22Rv1 (cell line): Measurements from ENCODE around the gene PPP1R13B.

Experiments
- H3K27ac ChIP-seq: fragments of 450-650 bp; 2 replicates; pipeline ENCODE4 v1.5.1; 2017
- ZFX ChIP-seq: fragments of 450-650 bp; IDR thresholded peaks from 2 replicates; pipeline ENCODE4 v1.6.1; 2017; ENCODE audit warnings: antibody characterized with exemption, borderline replicate concordance
- TF ChIP-seq, protein P1 (sequence below): fragments of 450-650 bp; IDR thresholded peaks from 2 replicates; pipeline ENCODE4 v1.5.1; 2017; ENCODE audit warnings: mild to moderate bottlenecking

PPP1R13B gene

DNA sequence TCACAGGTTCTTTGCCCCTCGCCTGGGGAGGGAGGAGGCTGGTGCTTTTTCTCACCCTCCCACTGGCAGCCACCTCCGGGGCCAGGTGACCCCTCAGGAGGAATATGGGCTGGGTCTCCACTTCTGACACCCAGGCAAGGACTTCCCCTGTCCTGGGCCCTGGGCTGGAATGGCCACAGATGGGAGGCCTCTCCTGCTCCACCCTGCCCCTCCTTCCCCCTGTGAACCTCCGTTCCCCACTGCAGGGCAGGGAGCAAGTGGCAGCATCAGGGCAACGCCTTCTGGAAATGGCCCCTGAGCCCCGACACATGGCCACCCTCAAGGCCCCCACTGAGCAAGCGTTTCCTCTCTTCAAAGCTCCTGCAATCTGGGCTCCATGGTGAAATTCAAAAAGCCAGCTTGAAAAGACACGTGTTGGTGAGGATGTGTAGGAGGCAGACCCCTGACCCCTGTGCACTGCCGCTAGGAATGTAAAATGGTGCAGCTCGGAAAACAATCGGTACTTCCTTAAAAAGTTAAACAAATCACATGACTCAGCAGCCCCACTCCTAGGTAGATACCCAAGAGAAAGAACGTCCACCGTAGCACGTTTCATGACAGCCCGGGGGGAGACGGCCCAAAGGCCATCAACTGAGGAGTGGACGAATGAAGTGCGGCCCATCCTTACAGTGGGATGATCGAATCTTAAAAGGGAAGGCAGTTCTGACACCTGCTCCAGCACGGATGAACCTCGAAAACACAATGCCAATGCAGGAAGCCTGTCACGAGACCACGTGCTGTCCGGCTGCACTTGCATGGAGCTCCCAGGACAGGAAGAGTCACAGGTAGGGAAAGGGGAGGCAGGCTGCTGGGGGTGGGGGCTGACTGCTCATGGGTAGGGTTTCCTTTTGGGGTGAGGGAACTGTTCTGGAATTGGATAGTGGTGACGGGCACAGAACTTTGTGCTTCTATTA, 143.7 kb downstream of the PPP1R13B start:
- TF ChIP-seq, protein P1, sequence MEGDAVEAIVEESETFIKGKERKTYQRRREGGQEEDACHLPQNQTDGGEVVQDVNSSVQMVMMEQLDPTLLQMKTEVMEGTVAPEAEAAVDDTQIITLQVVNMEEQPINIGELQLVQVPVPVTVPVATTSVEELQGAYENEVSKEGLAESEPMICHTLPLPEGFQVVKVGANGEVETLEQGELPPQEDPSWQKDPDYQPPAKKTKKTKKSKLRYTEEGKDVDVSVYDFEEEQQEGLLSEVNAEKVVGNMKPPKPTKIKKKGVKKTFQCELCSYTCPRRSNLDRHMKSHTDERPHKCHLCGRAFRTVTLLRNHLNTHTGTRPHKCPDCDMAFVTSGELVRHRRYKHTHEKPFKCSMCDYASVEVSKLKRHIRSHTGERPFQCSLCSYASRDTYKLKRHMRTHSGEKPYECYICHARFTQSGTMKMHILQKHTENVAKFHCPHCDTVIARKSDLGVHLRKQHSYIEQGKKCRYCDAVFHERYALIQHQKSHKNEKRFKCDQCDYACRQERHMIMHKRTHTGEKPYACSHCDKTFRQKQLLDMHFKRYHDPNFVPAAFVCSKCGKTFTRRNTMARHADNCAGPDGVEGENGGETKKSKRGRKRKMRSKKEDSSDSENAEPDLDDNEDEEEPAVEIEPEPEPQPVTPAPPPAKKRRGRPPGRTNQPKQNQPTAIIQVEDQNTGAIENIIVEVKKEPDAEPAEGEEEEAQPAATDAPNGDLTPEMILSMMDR: no peak
- TF ChIP-seq ZFX: no peak
- H3K27ac ChIP-seq: no peak overlapping the region

DNA sequence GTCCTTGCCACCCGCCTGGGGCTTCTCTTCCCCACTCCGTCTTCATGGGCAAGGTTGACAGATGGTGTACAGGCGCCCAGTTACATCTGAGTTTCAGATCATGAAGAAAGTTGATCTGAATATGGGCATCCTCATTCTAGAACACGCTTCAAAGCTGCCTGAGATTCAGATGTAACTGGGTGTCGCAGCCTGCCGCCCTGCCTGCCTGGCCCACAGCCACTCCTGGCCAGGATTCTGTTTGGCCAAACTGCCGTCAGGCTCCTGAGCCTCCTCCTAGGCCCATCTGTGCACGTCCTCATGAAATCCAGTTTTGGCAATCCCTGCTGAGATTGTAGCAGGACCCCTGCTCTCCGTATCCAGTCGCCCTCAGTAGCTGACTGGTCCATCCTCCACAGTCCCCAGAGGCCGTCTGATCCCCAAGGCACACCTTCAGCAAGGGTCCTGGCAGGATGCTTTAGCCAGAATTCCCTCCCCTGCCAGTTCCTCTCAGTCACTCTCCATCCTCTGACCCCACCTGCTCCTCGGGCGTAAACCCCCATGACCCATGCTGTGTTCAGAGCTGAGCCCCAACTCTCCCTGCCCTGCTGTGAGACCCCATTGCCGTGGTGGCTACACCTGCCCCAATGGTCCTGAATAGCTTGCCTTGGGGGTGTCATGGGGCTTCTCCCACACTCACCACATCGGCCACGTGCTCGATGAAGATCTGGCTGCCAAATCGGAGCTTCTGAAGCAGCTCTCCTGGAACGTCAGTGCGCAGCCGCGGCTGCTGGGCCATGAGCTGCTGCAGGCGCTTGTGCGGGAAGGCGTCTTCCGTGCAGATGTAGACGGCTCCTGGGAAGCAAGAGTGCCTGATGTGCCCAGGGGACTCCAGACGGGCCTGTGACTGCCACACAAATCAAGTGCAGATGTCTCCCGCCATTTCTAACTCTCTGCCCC, 144.6 kb downstream of the PPP1R13B start:
- no peak for TF ChIP-seq ZFX
- TF ChIP-seq, protein P1: no peak
- peak overlapping the region; percentile 20; the same call in 1 of the 2 replicates for H3K27ac ChIP-seq

DNA sequence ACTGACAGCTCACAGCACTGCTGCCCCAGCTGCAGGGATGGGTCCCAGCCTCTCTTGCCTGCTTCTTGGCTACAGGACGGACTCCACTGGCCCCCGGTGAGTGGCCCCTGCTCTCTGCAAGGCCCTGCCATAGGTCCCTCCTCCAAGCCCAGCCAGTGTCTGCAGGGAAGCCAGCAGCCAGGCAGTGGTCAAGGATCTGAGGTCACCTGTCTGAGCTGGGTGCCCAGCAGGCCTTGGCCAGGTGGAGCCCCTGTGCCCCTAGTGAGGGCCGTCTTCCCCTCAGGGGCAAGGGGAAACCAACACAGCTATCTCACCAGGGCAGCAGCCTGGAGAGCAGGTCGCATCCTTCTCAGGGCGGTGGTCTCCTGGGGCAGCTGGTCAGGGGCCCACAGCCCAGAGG, 145.3 kb downstream of the PPP1R13B start:
- TF ChIP-seq, protein P1: no peak
- peak overlapping the region; percentile 20; the same call in 1 of the 2 replicates for H3K27ac ChIP-seq

DNA sequence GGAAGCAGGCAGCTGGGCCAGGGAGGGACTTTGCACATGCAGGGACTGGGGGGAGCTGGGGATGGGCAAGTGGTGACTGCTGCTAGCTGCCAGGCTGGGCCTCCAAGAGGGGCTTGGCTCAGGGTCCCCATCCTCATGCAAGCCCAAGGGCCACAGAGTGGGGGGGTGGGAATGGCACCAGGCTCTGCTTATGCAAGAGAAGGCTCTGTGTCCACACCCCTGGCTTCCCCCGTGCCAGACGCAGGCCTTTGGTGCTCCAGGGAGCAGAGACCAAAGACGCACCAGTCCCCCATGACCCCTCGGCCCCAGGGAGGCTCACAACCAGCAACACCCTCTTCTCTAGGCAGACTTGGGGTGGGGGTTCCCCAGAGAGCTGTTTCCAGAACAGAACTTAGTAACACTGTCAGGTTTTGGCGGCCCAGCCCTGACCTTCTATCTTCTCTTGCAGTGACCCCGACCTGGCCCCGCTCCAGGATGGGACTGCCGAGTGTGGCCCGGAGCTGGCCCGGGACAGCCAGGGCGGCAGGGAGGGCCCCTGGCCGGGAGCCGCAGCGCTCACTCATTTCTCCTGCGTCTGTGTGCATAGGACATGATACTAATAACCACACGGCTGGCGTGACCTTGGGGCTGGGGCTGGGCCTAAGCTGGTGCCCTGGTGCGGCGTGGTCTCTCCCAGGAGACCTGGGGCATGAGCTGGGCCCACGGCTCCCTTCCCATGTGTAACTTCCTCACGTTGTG, 146.5 kb downstream of the PPP1R13B start:
- TF ChIP-seq ZFX: no peak
- TF ChIP-seq, protein P1: no peak
- peak overlapping the region; percentile 20; the same call in 1 of the 2 replicates for H3K27ac ChIP-seq

DNA sequence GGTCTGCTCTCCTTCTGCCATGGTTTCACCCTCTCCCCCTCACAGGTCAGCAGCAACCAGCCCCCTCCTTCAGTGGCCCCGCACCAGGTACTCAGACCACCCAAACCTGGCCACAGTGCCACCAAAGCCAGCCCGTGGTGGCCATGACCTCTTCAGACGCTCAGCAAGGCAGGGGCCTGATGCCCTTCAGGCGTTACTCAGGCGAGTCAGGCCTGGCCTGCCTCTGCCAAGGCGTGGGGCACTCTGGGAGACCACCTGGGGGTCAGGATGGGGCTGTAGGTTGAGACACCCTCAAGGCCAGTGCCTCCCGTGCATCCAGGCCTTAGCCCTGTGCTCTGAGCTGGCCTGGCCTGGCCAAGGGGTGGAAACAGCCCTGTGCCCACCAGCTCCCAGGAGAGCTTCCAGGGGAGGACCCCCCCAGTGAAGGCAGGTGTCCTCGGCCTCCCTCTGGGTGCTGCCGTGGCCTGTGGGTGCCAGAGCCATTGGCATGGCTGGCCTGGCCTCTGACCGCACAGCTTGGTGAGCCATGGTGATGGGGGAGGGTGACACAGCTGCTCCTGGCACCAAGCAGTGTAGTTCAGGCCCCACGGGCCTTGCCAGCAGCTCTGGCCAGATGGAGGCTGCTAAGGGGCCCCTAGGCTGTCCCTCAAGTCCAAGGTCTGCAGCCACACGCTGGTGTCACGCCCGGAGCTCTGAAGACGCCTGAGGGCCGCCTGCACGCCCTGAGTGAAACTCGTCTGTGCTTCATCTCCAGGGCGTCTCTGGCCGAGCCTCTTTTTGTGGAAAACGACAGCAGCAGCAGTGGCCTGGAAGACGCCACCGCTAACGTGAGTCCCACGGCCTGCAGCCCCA, 147.2 kb downstream of the PPP1R13B start:
- peak overlapping the region; percentile 66; the same call in 1 of the 2 replicates for H3K27ac ChIP-seq
- no peak for TF ChIP-seq ZFX
- TF ChIP-seq, protein P1: no peak

DNA sequence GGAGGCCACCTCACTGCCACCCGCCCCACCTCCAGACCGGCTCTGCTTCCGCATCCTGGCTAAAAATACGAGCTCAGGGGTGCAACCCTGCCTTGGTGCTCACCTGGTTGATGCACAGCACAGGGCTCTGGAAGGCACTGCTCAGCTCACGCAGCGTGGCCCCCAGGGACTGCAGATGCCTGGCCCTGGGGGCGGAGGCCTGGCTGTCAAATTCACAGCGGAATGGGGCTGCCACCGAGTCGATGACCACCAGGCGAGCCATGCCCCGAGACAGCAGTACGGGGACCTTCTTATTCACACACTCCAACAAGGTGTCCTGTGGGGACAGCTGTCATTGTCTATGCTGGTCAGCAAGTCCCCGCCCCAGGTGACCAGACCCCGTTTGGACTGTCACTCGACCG, 148.1 kb downstream of the PPP1R13B start:
- peak overlapping the region; percentile 66 for H3K27ac ChIP-seq
- no peak for TF ChIP-seq ZFX
- TF ChIP-seq, protein P1: no peak
